Activated naive CD8-positive, alpha-beta T cell treated with anti-CD3 and anti-CD28 coated beads, Interleukin-2, amount 50 U/mL, for 16 hours (primary cell): ENCODE results near the gene JOSD1.

Source experiments
- DNase-seq: peaks from one replicate; pipeline ENCODE4 v3.0.0-alpha.2; 2020; ENCODE audit warnings: low read depth, low spot score

Gene JOSD1

DNA sequence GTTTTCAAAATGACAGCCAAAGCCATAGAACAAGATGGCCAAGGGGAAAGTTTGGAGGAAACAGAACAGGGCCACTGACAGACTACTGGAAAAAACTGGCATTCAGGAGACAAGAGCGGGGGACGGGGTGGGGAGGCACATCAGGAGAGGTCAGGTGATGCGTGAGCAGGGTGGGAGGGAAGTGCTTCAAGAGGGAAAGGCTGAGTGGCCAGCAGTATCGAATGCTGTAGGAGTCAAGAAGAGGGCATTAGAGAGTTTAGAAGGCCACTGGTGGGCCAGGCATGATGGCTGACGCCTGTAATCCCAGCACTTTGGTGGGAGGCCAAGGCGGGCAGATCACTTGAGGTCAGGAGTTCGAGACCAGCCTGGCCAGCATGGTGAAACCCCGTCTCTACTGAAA, 13.2 kb upstream of the JOSD1 start:
- no peak for DNase-seq

DNA sequence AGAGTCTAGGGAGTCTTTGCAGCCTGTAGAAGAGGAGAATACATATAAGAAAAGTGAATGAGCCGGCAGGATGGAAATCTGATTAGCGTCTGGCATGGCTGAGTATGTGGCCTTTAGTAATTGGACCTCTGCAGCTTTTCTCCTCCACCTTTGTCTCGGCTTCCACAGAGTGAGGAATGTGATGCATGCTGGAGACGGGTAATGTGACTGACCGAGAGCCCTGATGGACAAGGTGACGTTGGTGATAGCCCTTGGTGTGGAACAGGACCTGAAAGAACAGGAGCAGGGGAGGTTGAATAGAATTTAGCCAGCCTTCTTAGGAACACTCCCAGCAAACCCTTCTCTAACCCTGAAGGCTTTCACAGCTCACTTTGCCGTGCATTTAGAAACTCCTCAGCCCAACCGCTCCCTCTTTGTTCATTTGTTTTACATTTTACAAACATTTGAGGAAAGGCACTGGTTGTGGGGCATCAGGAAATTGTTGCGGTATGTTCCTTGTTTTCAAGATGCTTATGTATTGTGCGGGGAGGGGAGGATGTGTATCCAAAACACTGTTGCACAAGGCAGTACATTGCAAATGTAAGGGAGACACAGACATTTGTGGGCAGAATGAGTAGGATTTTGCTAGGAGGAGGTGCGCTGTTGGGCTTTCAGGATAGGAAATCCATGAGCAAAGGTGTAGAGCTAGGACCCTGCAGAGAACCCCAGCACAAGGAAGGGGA, 11.9 kb upstream of the JOSD1 start:
- DNase-seq = no peak

DNA sequence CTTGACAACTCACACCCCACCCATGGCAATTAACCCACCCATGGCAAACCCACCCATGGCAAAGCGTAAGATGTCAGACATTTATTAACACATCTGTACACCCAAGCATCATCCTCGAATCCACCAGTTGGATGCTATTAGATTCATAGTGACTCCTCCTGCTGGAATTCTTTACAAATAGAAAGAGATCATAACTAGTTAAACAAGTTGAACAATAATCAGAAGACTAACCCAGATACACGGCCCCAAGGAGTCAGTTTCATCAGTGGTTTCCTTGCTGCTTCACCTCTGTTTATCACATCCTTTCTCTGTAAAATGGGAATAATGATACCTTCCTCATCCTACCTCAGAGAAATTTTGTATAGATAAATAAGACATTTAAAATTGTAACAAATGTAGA, 10.1 kb upstream of the JOSD1 start:
- no peak for DNase-seq

DNA sequence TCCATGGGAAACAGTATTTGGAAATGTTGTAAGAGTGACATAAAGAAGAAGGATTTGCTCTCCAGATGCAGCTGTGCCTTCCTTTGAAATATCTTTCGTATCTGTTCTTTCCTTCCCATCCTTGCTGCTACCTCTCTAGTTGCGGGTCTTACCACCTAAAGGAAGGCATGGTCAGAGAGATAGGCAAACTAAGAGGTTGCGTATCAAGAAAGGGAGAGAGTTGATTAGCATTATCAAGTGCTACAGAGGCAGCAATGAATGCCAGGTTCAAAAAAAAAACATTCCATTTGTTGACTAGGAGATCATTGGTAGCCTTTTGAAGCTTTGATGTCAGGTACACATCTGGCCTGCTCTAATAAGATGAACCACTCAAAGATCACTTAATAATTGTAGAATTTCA, 9.6 kb upstream of the JOSD1 start:
- DNase-seq = no peak

GRCh38 chr22:38709306-38709705, 8.6 kb upstream of the JOSD1 start:
- DNase-seq = no peak

GRCh38 chr22:38707984-38708383, 7.2 kb upstream of the JOSD1 start:
- DNase-seq = no peak

- DNase-seq = no peak
Observed at GRCh38 chr22:38707346-38707745, 6.6 kb upstream of the JOSD1 start.

- no peak for DNase-seq
Observed at GRCh38 chr22:38706901-38707195, 6.1 kb upstream of the JOSD1 start.

GRCh38 chr22:38706101-38706900, 5.6 kb upstream of the JOSD1 start:
- DNase-seq = no peak

- DNase-seq = peak; percentile 94
Observed at GRCh38 chr22:38705235-38706100, 4.7 kb upstream of the JOSD1 start, which contains the start of gene GTPBP1. Gene GTPBP1, plus strand, starts transcription at chr22:38705944. Its CDS starts 12 bp downstream, at chr22:38705956.

DNA sequence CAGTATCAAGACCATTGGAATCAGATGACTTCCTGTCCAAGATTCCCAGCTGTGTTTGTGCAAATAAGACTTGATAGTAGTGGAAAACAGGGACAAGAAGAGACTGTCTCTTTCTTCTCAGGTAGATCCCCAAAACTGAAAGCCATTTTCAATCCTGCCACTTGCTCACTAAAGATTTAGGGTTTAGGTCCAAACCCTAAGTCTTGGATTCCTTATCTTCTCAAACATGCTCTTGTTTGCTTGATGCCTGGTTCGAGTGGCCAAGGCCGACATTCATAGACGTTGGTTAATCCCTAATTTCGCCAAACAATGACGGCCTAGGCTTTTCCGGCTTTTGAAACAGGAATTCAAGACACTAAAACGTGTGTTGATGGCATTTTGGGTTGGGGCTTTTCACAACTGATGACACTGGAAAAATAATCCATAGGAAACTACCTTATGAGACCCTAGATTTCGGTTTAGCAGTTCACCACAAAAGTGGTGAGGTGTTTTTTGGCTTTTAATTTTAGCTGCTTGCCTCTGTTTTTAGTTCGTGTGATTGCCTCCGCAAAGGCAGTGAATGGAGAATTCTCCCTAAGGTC, 4.0 kb upstream of the JOSD1 start:
- no peak for DNase-seq

DNA sequence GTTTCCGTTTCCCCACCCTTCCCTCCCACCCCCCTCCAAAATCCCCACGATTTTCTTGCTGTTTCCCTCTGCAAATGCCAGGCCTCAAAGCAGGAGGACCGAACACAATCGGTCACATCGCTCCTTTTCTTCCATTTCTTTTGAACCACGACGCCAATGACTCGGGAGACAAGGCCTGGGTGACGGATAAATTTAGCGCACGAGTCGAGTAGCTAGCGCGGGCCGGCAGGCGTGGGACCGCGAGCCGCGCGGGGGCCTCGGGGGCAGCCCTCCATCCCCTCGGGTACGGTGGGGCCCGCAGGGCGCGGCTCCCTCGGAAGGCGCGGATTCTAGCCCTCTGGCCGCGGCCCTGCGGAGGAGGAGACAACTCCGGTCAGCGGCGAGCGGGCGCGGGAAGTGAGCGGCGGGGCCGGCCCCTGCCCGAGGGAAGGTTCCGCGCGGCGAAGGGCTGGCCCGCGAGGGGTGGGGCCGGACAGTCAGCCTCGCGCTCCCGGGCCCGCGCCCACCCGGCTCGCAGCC, 414 bp downstream of the JOSD1 start:
- no peak for DNase-seq

DNA sequence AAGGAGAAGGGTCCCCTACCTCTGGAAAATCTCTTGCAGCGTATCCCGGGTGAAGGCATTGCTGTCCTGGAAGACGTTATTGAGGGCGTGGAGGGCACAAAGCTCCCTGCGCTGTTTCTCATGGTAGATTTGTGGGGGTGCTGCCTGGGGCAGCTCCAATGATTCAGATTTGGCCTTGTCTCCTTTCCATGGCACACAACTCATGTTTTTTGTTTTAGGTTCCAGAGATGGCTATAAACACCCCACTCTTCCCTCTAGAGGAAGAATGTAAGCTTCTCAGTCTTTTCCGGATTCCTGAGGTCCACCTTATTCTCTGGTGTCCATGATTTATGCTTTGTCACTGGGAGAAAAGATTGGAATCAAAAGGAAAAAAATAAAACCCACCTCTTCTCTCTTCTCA, 959 bp downstream of the JOSD1 start:
- no peak for DNase-seq

DNA sequence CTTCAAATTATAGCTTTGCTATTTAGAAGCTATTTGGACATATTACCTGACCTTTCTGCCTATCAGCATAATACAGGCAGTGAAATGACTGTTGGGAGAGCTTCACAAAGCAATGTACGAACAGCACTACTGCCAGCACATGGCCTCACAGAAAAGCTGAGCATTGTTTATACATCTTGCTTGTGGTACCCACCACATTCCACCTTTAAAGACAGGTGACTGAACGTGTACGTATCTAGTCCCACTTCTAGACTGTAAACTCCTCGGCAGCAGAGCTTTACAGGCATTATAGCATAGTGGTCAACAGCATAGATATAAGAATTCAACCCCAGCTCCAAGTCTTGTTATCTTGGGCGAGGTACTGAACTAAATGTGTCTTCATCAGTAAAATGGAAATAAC, 1.6 kb downstream of the JOSD1 start:
- DNase-seq = no peak

DNA sequence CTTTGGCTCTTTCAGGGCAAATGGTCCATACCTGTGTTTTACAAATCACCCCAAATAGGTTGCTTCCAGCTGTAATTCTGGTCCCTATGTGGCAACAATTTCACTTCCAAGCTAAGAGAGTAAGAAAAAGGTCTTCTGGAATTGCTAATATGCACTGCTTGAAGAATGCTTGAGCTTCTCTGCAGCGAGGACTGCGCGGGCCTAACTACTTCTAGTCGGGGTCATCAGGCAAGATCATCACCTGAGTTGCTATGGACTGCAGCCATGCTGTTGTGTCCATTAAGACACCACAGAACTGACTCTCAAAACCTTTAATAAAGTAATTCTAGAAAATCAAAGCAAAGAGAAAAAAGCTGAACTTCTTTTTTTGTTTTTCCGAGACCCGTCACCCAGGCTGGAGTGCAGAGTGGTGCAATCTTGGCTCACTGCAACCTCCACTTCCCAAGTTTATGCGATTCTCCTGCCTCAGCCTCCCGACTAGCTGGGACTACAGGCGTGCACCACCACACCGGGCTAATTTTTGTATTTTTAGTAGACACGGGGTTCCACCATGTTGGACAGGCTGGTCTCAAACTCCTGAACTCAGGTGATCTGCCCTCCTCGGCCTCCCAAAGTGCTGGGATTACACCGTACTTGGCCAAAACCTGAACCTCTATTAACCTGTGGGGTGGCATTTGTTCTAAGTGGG, 2.2 kb downstream of the JOSD1 start:
- no peak for DNase-seq

DNA sequence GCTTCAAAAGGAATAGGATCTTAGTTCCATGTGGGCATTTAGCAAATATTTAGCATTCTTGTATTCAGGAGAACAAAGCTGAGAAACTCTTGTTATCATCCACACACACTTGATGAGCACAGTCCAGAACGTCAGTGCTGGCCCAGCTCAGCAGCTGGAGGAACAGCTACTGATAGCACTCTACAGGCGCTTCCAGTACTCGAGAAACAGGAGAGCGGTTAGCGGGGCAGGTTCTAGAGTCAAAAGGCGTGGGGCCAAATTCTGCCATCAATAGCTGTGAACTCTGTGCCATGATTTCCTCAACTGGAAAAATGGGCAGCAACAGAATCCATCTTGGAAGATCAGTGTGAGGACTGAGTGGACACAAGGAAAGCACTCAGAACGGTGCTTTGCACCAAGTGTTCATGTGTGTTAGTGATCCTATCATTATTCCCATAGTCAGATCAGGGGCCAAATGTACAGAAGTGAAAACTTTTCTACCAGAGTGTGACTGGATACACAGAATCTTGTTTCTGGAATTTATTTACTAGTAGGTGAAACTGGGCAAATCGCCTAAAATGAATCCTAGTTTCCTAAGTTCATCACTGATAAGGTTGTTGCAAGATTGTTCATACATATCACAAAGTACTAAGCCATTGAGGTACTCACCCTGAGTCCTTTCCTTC, 3.2 kb downstream of the JOSD1 start:
- DNase-seq = no peak

DNA sequence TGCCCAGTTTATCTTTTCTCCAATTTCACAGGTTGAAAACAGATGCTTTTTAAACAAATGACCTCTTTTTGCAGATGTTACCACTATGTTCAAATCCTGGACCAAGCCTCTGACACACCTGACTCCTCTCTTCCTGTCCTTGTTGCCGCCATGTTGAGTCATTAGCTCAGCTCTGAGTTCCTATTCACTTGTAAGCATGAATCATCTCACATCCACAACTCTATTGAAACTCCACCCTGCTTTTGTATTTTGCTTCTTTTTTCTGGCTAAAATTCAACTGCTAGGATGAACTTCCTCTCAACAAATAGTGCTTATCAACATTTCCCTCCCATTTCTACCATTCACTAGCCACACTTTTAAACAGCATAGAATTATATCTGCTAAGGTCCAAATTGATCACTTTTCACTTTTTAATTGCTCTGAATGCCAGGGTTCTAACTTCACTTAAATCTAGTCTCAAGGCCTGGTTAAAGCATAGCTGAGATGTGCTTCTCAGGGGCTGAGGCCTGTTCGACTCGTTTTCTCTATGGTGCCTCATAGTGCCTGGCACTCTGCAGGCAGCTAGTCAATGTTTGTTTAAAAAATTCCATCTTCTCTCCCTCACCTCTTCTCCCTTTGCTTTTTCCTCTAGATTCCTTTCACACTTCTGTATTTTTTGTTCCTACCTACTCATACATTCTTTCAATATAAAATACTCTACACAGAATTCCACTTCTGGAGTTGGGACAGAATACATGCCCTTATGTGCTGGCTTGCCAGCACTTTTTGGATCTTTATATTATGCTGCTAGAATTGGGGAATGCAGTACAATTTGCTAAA, 3.9 kb downstream of the JOSD1 start:
- no peak for DNase-seq

- no peak for DNase-seq
Observed at GRCh38 chr22:38694940-38695339, 5.8 kb downstream of the JOSD1 start.

- no peak for DNase-seq
Observed at GRCh38 chr22:38694049-38694448, 6.7 kb downstream of the JOSD1 start.

DNA sequence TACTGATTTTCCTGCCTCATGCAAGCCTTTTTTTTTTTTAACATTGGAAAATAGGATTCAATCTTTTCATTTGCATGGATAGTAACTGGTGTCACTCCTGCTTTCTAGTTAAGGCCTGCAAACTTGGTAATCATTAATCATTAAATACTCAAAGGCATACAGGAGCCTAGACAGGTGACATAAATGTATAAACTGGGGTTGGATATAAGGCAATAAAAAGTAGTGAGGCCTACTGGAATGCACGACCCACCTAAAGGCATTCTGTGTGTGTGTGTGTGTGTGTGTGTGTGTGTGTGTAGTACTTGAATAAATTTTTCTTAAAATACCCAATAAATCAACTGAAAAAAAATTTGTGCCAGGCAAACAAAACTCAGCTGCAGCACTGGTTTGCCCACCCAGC, 11.1 kb downstream of the JOSD1 start:
- DNase-seq = no peak
